Sigmoid colon (tissue), 4 donors: Measurements from ENCODE around the gene SPNS2.

ENCODE experiments used
- POLR2A ChIP-seq, 2 donors: fragments of 450-650 bp; IDR thresholded peaks; one replicate each; pipeline ENCODE4 v1.6.1; 2016; ENCODE audit warnings: antibody characterized with exemption in 2 of 2, mild to moderate bottlenecking in 2 of 2, moderate library complexity in 2 of 2
- POLR2AphosphoS5 ChIP-seq, 4 donors: sonication (generic); formaldehyde crosslinking; IDR thresholded peaks; one replicate each; pipeline ENCODE4 v1.6.1; 2017; ENCODE audit warnings: antibody characterized with exemption in 4 of 4
- TF ChIP-seq, protein P1 (sequence below), 4 experiments: fragments of 450-650 bp in 3 of 4; fragments of 200-600 bp in 1 of 4; IDR thresholded peaks; one replicate each; pipeline ENCODE4 v1.5.1; 2016 to 2019; ENCODE audit warnings: antibody characterized with exemption in 4 of 4, mild to moderate bottlenecking in 3 of 4, moderate library complexity in 2 of 4

DNA sequence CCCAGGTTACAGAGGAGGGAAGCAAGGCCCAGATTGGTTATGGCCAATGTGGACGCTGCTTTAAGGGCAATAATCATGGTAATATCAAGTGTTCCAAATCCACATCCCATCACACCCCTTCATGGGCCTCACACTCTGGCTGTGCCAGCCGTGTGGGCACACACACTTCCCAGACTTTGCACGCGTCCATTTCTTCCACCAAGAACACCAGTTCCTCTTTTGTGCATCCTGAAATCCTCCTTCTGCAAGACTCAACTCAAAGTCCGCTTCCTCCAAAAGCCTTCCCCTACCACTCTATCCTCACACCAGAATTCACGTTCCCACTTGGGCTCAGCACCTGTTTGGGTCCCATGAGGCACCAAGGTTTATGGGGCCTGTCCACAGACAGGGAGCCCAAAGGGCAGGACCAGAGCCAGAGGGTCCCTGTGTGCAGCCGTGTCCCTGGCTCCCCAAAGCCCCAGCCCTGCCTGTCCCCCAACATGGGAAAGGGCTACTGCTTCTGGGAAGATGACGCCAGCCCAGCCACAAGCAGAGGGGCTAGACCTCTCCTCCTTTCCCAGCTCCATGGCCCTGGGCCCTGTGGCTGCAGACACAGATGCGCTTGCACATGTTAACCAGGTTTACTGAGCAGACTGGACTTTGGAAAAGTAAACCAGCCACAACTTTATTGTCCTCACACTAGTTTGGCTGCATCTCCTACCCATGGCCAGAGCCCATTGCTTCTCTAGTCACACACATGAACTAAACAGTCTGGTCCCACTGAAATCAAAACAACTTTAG lies 44.7 kb upstream of the SPNS2 start:
- TF ChIP-seq, protein P1, sequence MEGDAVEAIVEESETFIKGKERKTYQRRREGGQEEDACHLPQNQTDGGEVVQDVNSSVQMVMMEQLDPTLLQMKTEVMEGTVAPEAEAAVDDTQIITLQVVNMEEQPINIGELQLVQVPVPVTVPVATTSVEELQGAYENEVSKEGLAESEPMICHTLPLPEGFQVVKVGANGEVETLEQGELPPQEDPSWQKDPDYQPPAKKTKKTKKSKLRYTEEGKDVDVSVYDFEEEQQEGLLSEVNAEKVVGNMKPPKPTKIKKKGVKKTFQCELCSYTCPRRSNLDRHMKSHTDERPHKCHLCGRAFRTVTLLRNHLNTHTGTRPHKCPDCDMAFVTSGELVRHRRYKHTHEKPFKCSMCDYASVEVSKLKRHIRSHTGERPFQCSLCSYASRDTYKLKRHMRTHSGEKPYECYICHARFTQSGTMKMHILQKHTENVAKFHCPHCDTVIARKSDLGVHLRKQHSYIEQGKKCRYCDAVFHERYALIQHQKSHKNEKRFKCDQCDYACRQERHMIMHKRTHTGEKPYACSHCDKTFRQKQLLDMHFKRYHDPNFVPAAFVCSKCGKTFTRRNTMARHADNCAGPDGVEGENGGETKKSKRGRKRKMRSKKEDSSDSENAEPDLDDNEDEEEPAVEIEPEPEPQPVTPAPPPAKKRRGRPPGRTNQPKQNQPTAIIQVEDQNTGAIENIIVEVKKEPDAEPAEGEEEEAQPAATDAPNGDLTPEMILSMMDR (IDR thresholded peaks at IDR 0.05) = no peak
- TF ChIP-seq POLR2A (IDR thresholded peaks at IDR 0.05) = no peak
- no peak for TF ChIP-seq POLR2AphosphoS5 (IDR thresholded peaks at IDR 0.05)
